ENCODE data around the gene RUNX1.

Gene RUNX1

DNA sequence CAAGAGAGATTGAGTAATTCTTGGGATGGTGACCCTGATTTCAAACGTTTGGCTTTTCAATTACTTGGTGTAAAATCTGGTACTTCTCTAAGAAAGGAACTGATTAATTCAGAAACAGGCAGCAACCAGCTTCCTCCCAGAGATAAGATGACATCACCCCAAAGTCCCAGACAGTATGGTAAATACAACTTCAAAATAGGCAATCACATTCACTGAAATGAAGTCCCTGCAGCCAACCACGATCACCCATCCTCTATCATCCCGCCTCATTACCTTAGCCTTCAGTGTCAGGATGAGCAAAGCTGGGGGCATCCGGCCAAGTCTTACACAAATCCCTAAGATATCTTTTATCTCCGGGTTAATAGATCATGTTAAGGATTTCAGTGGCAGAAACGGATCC is 26.4 kb upstream of the RUNX1 start:
- Mint-ChIP-seq H3K36me3 (ENCODE audit: low read depth) (peaks cover 2% of the 10 kb centered on the region), H3K4me3 (no peak overlapping the region), H3K27ac (no peak overlapping the region), H3K9me3 (peaks cover 6% of the 10 kb centered on the region), H3K4me1 (ENCODE audit: low read depth) (peaks cover 7% of the 10 kb centered on the region), H3K27me3 (ENCODE audit: low read depth) (no peaks in the 10 kb centered on the region)

DNA sequence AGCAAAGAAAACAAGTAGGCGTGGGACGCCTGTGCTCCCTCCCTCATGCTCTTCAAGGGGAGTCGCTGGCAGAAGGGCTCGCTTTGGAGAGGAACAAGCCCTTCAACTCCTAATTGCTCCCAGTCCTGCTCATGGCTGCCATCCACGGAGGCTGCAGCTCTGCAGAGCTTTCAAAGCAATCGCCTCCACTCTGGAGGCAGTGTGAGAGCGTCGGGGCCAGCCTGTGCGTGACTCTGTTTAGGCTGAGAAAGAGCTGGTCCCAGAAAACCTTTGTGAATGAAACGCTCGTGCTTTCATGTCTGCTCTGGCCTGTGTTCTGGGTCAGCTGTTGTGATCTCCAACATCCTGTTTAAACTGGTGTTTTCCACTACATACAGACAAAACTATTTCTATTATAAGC is 23.9 kb upstream of the RUNX1 start:
- peaks cover 6% of the 10 kb centered on the region for H3K4me1 Mint-ChIP-seq (ENCODE audit: low read depth)
- H3K27ac Mint-ChIP-seq: no peak overlapping the region
- no peak overlapping the region for H3K4me3 Mint-ChIP-seq
- peaks cover 6% of the 10 kb centered on the region for H3K9me3 Mint-ChIP-seq
- H3K36me3 Mint-ChIP-seq (ENCODE audit: low read depth): peaks cover 2% of the 10 kb centered on the region
- H3K27me3 Mint-ChIP-seq (ENCODE audit: low read depth): no peaks in the 10 kb centered on the region

DNA sequence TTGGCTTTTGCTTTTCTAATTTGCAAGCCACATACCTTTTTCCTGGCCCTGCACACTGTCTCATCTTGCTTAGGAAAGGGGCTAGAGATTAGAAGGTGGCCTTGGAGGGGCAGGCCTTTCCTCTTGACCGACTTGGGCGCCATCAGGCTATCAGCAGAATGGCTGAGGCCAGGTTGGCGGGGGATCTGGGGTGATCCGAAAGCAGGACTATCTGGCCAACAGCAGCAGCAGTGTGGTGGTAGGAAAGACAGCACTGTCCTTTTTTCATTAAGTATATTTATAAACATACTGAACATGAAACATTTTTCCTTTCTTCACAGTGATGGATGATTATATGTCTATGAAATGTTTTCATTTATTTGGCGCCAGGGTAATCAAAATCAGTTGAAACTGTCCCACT is 23.5 kb upstream of the RUNX1 start:
- H3K36me3 Mint-ChIP-seq (ENCODE audit: low read depth): peaks cover 2% of the 10 kb centered on the region
- H3K4me3 Mint-ChIP-seq: no peak overlapping the region
- H3K4me1 Mint-ChIP-seq (ENCODE audit: low read depth): peaks cover 6% of the 10 kb centered on the region
- H3K27ac Mint-ChIP-seq: no peak overlapping the region
- no peaks in the 10 kb centered on the region for H3K27me3 Mint-ChIP-seq (ENCODE audit: low read depth)
- peaks cover 6% of the 10 kb centered on the region for H3K9me3 Mint-ChIP-seq

DNA sequence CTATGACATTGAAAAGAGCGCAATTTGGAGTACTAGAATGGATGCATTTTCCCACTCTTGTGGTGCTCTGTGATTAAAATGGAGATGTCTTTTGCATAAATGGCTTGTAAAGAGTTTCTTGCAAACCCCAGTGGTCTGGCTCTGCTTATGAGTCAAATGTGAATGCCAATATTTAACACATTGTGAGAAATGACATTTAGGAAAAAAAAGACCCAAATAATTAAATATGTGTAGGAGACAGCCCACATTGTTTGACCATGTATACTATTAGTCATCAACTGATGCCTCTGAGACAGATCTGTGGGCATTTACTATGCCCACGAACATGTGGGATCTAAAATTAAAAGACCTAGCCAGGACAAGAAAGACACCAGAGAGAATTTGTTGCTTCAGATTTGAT is 22.2 kb upstream of the RUNX1 start:
- H3K27me3 Mint-ChIP-seq (ENCODE audit: low read depth): peaks cover 4% of the 10 kb centered on the region

DNA sequence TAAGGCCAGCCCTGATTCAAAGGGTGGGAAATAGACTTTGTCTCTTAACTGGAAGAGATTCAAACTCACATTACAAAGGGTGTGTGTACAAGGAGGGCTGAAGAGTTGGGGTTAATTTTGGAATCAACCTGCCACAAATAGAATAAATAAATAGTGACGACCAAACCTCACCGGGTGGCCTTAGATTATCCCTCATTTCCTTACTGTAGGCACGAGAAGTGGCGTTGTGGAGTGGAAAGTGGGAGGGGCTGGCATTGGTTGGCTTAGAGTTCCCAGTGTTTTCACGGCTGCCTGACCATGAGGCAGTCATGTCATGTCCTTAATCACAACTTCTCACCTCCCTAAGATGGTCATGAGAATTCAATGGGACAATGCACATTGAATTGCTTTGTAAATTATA is 21.3 kb upstream of the RUNX1 start:
- Mint-ChIP-seq H3K27ac (no peak overlapping the region), H3K36me3 (ENCODE audit: low read depth) (peaks cover 2% of the 10 kb centered on the region)

More for the DNA sequence above, 22.2 kb upstream of the RUNX1 start:
- no peak overlapping the region for H3K4me3 Mint-ChIP-seq
- H3K27ac Mint-ChIP-seq: no peak overlapping the region
- H3K36me3 Mint-ChIP-seq (ENCODE audit: low read depth): peaks cover 2% of the 10 kb centered on the region
- peaks cover 10% of the 10 kb centered on the region for H3K9me3 Mint-ChIP-seq
- H3K4me1 Mint-ChIP-seq (ENCODE audit: low read depth): peaks cover 6% of the 10 kb centered on the region

DNA sequence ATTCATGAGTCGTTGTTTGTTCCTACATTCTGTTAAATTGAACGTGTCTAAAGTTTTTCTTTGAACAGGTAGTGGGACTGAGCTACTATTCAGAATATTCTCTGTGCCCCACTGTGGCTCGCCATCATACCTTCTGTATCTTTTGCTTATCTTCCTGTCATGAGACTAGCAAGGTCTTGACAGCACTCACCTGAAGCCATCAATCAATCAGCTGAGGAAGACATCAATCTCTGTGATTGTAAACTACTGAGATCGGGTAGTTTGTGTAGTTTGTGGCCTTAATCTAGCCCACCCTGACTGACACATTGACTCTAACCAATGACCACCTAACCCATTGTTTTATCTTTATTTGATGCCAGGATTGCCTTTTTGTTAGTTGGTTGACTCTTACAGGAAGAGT is 17.7 kb upstream of the RUNX1 start:
- H3K4me1 Mint-ChIP-seq (ENCODE audit: low read depth): peaks cover 8% of the 10 kb centered on the region

More for the DNA sequence above, 21.3 kb upstream of the RUNX1 start:
- no peak overlapping the region for H3K4me3 Mint-ChIP-seq
- peaks cover 2% of the 10 kb centered on the region for H3K4me1 Mint-ChIP-seq (ENCODE audit: low read depth)
- H3K27me3 Mint-ChIP-seq (ENCODE audit: low read depth): peaks cover 4% of the 10 kb centered on the region
- peaks cover 10% of the 10 kb centered on the region for H3K9me3 Mint-ChIP-seq

DNA sequence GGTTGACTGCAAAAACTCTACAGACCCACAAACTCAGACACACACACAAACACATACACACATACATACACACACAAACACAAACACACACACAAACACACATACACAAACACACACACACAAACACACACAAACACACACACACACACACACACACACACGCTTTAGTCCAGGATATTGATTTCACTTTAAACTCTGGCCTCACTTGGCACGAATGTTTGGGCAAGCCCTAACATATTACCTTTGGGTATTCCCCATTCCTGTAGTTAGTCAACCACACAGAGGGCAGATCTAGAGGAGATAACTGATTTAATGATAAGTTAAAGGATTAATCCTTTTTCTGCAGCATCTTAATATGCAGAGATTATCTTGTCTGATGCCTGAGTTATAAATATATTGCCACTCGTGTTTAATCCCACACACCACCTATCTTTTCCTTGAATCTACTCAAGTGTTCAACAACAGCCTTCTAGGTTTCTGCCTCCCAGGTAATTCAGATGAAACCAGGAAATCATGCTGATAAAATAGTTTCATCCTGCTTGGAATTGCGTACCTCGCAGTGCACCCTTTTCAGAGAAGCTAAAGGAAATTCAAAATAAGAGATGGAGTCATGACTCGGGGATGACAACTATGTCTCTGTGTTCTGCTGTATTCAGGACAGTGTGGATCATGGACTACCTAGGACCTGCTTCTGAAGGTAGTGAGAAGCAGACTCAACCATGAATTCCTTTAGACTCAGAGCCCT is 14.5 kb upstream of the RUNX1 start:
- H3K27me3 Mint-ChIP-seq (ENCODE audit: low read depth): peaks cover 4% of the 10 kb centered on the region
- no peaks in the 10 kb centered on the region for H3K36me3 Mint-ChIP-seq (ENCODE audit: low read depth)
- peaks cover 7% of the 10 kb centered on the region for H3K9me3 Mint-ChIP-seq
- H3K4me3 Mint-ChIP-seq: no peak overlapping the region
- H3K4me1 Mint-ChIP-seq (ENCODE audit: low read depth): peaks cover 9% of the 10 kb centered on the region
- no peak overlapping the region for H3K27ac Mint-ChIP-seq

More for the DNA sequence above, 17.7 kb upstream of the RUNX1 start:
- peaks cover 4% of the 10 kb centered on the region for H3K27me3 Mint-ChIP-seq (ENCODE audit: low read depth)
- no peak overlapping the region for H3K4me3 Mint-ChIP-seq
- peaks cover 4% of the 10 kb centered on the region for H3K9me3 Mint-ChIP-seq
- H3K36me3 Mint-ChIP-seq (ENCODE audit: low read depth): no peaks in the 10 kb centered on the region
- H3K27ac Mint-ChIP-seq: no peak overlapping the region

DNA sequence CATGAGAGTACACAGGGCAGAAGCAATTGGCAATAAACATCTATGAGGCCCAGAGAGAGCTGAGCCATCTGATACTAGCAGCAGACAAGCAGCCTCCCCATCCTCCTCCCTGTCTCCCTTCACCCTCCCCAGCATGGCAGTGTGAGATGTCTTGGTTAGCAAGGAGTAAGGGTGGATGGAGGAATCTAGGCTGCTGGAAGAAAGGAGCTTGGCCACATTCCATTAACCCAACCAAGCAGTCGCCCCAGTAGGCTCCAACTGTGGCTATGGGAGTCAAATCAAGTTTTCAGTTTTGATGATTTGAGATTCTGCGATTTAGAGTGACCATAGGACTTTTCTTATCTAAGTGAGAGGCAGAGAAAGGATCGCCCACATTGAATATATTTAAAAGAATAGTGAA is 12.9 kb upstream of the RUNX1 start:
- H3K4me3 Mint-ChIP-seq: no peak overlapping the region
- peaks cover 7% of the 10 kb centered on the region for H3K9me3 Mint-ChIP-seq
- H3K27me3 Mint-ChIP-seq (ENCODE audit: low read depth): peaks cover 4% of the 10 kb centered on the region
- no peaks in the 10 kb centered on the region for H3K36me3 Mint-ChIP-seq (ENCODE audit: low read depth)
- H3K27ac Mint-ChIP-seq: no peak overlapping the region
- peaks cover 16% of the 10 kb centered on the region for H3K4me1 Mint-ChIP-seq (ENCODE audit: low read depth)

DNA sequence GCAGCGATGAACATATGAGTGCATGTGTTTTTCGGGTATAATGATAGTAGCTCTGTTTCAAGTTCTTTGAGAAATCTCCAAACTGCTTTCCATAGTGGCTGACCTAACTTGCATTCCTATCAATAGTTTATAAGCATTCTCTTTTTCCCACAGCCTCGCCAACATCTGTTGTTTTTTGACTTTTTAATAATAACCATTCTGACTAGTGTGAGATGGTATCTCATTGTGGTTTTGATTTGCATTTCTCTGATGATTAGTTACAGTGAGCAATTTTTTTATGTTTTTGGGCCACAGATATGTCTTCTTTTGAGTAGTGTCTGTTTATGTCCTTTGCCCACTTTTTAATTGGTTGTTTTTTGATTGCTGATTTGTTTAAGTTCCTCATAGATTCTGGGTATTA is 10.6 kb upstream of the RUNX1 start:
- H3K4me1 Mint-ChIP-seq (ENCODE audit: low read depth): peaks cover 16% of the 10 kb centered on the region
- H3K4me3 Mint-ChIP-seq: no peak overlapping the region
- H3K27ac Mint-ChIP-seq: no peak overlapping the region
- H3K36me3 Mint-ChIP-seq (ENCODE audit: low read depth): no peaks in the 10 kb centered on the region
- no peaks in the 10 kb centered on the region for H3K27me3 Mint-ChIP-seq (ENCODE audit: low read depth)
- H3K9me3 Mint-ChIP-seq: peaks cover 3% of the 10 kb centered on the region

DNA sequence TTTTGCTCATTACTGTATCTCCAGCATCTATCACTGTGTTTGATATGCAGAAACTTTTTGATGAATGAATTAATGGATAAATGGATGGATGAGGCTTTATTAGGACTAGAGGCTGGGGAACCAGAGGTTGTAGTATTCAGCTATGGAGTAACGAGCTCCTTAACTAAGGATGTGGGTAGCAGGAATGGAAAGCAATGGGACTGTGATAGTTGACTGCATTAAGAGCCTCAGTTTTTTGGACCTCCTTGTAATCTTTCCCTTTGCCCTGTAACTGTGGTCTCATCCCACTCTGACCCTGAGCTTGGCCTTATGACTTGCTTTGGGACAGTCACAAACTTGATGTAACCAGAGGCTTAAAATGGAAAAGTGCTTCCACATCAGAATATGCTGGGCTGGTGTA is 9.0 kb upstream of the RUNX1 start:
- Mint-ChIP-seq H3K27ac (no peak overlapping the region), H3K36me3 (ENCODE audit: low read depth) (no peaks in the 10 kb centered on the region), H3K4me1 (ENCODE audit: low read depth) (peaks cover 10% of the 10 kb centered on the region), H3K27me3 (ENCODE audit: low read depth) (no peaks in the 10 kb centered on the region), H3K4me3 (no peak overlapping the region), H3K9me3 (peaks cover 3% of the 10 kb centered on the region)

DNA sequence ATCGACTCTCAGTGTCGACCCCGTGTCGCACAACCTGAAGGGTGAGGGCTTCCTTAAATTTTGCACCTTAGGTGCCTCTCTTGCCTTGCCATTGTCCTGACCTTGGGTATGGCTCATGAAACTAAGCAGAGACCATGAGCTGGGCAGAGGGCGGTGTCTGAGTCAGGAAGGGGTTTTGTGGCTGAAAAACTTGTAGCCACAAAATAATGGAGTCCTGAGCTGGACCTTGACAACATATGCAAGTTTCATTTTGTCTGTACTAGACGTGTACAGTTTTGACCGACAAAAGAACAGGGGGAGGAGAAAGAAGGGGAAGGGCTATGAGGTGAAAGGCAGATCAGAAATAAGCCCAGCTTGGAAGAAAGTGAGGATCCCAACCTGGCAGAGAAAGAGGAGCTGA is 8.3 kb upstream of the RUNX1 start:
- Mint-ChIP-seq H3K36me3 (ENCODE audit: low read depth) (no peaks in the 10 kb centered on the region), H3K4me3 (no peak overlapping the region), H3K27ac (no peak overlapping the region), H3K27me3 (ENCODE audit: low read depth) (no peaks in the 10 kb centered on the region), H3K9me3 (peaks cover 3% of the 10 kb centered on the region), H3K4me1 (ENCODE audit: low read depth) (peaks cover 10% of the 10 kb centered on the region)

DNA sequence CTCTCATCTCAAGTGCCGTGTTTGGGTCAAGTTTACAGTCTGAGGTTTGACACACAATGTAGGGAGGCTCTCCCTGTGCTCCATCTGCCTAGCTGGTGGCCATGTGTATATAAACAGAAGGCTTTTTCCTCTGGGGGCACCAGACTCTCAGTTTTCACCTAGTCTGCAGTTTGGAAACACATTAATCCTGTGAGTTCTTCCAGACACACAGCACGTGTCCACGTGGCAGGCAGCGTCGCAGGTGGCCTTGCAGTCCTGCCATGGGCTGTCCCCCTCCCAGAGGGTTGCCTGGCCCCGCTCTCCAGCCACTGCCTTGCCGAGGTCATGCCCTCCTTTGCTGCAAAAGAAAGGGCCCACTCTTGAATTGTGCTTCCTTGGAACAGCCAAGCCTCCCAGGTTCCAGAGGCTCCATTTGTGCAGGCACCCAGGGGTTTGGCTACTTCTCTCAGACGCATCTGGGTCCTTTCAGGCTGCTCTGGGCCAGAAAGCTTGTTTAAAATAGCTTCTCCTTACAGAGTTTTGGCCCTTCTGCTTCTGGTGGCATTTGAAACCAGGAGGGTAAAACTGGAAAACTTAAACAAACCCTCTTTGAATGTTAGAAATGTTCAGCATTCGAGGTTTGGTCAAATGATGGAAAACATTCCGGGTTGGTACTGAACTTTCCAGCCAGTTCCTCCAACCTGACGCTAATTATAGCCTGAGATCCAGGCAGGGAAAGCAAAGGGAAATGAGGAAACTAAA is 4.4 kb upstream of the RUNX1 start:
- Mint-ChIP-seq H3K9me3 (no peaks in the 10 kb centered on the region), H3K4me3 (no peak overlapping the region), H3K27me3 (ENCODE audit: low read depth) (no peaks in the 10 kb centered on the region), H3K36me3 (ENCODE audit: low read depth) (peaks cover 5% of the 10 kb centered on the region), H3K4me1 (ENCODE audit: low read depth) (peaks cover 35% of the 10 kb centered on the region), H3K27ac (no peak overlapping the region)

DNA sequence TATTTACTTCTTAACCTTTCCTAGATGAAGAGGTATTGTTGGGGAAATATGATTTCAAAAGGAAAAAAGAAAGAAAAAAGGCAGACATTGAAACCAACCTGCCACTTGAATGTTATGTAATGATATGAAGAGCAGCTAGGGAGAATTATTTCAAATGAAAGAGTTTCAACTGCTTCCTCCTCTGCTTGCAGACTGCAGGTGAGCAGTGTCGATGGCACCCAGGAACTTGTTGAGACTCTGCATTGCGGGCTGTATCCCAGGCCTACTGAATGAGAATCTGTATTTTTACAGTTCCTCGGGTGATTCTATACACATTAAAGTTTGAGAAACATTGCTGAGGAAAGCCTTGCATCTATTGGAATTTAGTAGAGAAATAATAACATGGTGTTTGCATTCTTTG is 3.7 kb upstream of the RUNX1 start:
- H3K27me3 Mint-ChIP-seq (ENCODE audit: low read depth): no peaks in the 10 kb centered on the region
- peaks cover 37% of the 10 kb centered on the region for H3K4me1 Mint-ChIP-seq (ENCODE audit: low read depth)
- no peaks in the 10 kb centered on the region for H3K9me3 Mint-ChIP-seq
- H3K27ac Mint-ChIP-seq: no peak overlapping the region
- H3K4me3 Mint-ChIP-seq: no peak overlapping the region
- H3K36me3 Mint-ChIP-seq (ENCODE audit: low read depth): peaks cover 7% of the 10 kb centered on the region

DNA sequence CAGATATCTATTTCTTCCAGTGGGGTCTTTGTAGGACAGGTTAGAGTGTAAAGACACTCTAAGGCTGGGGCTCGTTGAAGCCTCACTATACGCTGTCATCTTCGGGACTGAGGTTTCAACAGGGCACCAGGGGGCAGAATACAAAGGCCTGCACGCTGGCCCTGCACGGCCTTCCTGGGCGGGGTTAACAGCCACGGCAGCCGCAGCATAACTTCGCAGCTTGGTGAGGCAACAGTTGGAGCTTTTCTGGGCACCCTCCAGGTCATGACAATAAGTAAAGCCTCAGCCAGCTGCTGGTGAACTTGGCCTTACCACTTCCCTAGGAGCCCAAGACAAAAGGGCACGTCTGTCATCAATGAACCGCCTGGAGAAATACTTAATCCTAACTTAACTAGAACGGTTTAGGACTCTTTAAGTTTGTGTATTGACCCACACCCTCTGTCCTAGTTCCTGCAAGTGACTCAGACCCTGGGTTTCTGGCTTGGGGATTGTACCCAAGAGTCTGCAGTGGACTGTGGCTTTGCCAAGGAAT is 2.3 kb upstream of the RUNX1 start:
- Mint-ChIP-seq H3K36me3 (ENCODE audit: low read depth) (peaks cover 16% of the 10 kb centered on the region), H3K27ac (peak overlapping the region; percentile 70), H3K4me3 (peak overlapping the region; percentile 69), H3K4me1 (ENCODE audit: low read depth) (peaks cover 45% of the 10 kb centered on the region), H3K9me3 (no peaks in the 10 kb centered on the region), H3K27me3 (ENCODE audit: low read depth) (no peaks in the 10 kb centered on the region)

All from T-helper 1 cell treated with Interleukin-12 subunit alpha and Interleukin-12 subunit beta and Interleukin-4 antibody, amounts not matched to agents 30 μg/mL and 1 μg/mL, for 36 hours (primary cell).